Vagina (tissue), 2 donors: Measurements from ENCODE around the gene CELSR3. TPM values are rescaled to one million over a fixed set of nuclear protein-coding genes. Genes with fewer than 3 reads are reported as not detected.

Experiments used
- DNase-seq, 2 donors: peaks; one replicate each; pipeline ENCODE4 v3.0.0-alpha.2; 2017; ENCODE audit errors: extremely low spot score in 2 of 2
- H3K27ac ChIP-seq: fragments of 200-600 bp; sonication (generic); one replicate; pipeline ENCODE4 v1.5.1; 2019
- H3K27me3 ChIP-seq: fragments of 200-600 bp; sonication (generic); one replicate; pipeline ENCODE4 v1.5.1; 2019
- H3K36me3 ChIP-seq, 2 donors: fragments of 200-600 bp; sonication (generic); one replicate each; pipeline ENCODE4 v1.5.1; 2017 to 2019
- H3K4me1 ChIP-seq: fragments of 200-600 bp; sonication (generic); one replicate; pipeline ENCODE4 v1.5.1; 2019
- H3K4me3 ChIP-seq, 2 donors: fragments of 200-600 bp; sonication (generic); 1 replicate in 1 of 2; 2 replicates in 1 of 2; pipeline ENCODE4 v1.5.1; 2016 to 2019
- H3K9me3 ChIP-seq: fragments of 200-600 bp; sonication (generic); one replicate; pipeline ENCODE4 v1.5.1; 2019
- CTCF ChIP-seq, 3 experiments: fragments of 450-650 bp in 2 of 3; fragments of 200-600 bp in 1 of 3; sonication (generic) in 1 of 3; IDR thresholded peaks; one replicate each; pipeline ENCODE4 v1.5.1; 2017 to 2019; ENCODE audit warnings: antibody characterized with exemption in 3 of 3, mild to moderate bottlenecking in 2 of 3, moderate library complexity in 2 of 3
- POLR2A ChIP-seq, 2 donors: fragments of 450-650 bp; IDR thresholded peaks; one replicate each; pipeline ENCODE4 v1.6.1; 2017; ENCODE audit warnings: antibody characterized with exemption in 2 of 2, mild to moderate bottlenecking in 2 of 2, moderate library complexity in 2 of 2
- POLR2AphosphoS5 ChIP-seq, 2 donors: sonication (generic); formaldehyde crosslinking; IDR thresholded peaks; one replicate each; pipeline ENCODE4 v1.9.0; 2017; ENCODE audit warnings: antibody characterized with exemption in 2 of 2, mild to moderate bottlenecking in 2 of 2, low read depth in 1 of 2; ENCODE audit not compliant: insufficient read depth in 1 of 2
- intact Hi-C: fragments of 100-400 bp; cut with DNase I; formaldehyde crosslinking; loops from one replicate; pipeline ENCODE4 v1.15.1; 2023
- total RNA-seq: library from RNA; depleted of rRNA; stranded (reverse); fragments of >200 nt; gene quantifications from one replicate; pipeline ENCODE4 v1.2.3, GENCODE V29; 2016

The CELSR3 gene
- total RNA-seq, 1 donor from 2014 or later, result 2.2 TPM

GRCh38 chr3:48655606-48656005, 7.1 kb downstream of the CELSR3 start:
- H3K27ac ChIP-seq, result peak overlapping the region; percentile 61

GRCh38 chr3:48655063-48655462, 7.6 kb downstream of the CELSR3 start:
- H3K4me3 ChIP-seq, result no peak overlapping the region
- intact Hi-C loops, result no loop called here

More at GRCh38 chr3:48655606-48656005, 7.1 kb downstream of the CELSR3 start:
- peaks cover 18% of the 10 kb centered on the region for H3K4me1 ChIP-seq
- peak overlapping the region; percentile 58 to 73 for H3K4me3 ChIP-seq
- TF ChIP-seq CTCF (IDR thresholded peaks at IDR 0.05) (no peak), POLR2A (IDR thresholded peaks at IDR 0.05) (no peak), POLR2AphosphoS5 (IDR thresholded peaks at IDR 0.05; ENCODE audit: insufficient read depth in 1 of 2, low read depth in 1 of 2) (no peak)
- H3K27me3 ChIP-seq, result no peaks in the 10 kb centered on the region
- DNase-seq, result no peak
- no peaks in the 10 kb centered on the region for H3K36me3 ChIP-seq
- no peaks in the 10 kb centered on the region for H3K9me3 ChIP-seq
- intact Hi-C loops, result no loop called here

GRCh38 chr3:48652923-48653715, 9.6 kb downstream of the CELSR3 start:
- H3K4me3 ChIP-seq, result no peak overlapping the region
- intact Hi-C loops, result no loop called here
- TF ChIP-seq POLR2A (IDR thresholded peaks at IDR 0.05) (no peak), CTCF (IDR thresholded peaks at IDR 0.05) (no peak)

More at GRCh38 chr3:48655063-48655462, 7.6 kb downstream of the CELSR3 start:
- TF ChIP-seq POLR2AphosphoS5 (IDR thresholded peaks at IDR 0.05; ENCODE audit: insufficient read depth in 1 of 2, low read depth in 1 of 2), result no peak
- no peak for TF ChIP-seq CTCF (IDR thresholded peaks at IDR 0.05)
- TF ChIP-seq POLR2A (IDR thresholded peaks at IDR 0.05), result no peak
- H3K27ac ChIP-seq, result no peak overlapping the region
- DNase-seq, result no peak
- H3K9me3 ChIP-seq, result no peaks in the 10 kb centered on the region
- no peaks in the 10 kb centered on the region for H3K36me3 ChIP-seq
- H3K27me3 ChIP-seq, result no peaks in the 10 kb centered on the region
- H3K4me1 ChIP-seq, result peaks cover 18% of the 10 kb centered on the region

GRCh38 chr3:48651771-48652170, 10.9 kb downstream of the CELSR3 start:
- DNase-seq, result no peak
- intact Hi-C loops, result no loop called here
- no peaks in the 10 kb centered on the region for H3K27me3 ChIP-seq

More at GRCh38 chr3:48652923-48653715, 9.6 kb downstream of the CELSR3 start:
- no peak for DNase-seq
- no peaks in the 10 kb centered on the region for H3K9me3 ChIP-seq
- no peak overlapping the region for H3K27ac ChIP-seq
- peaks cover 18% of the 10 kb centered on the region for H3K4me1 ChIP-seq
- H3K36me3 ChIP-seq, result no peaks in the 10 kb centered on the region
- H3K27me3 ChIP-seq, result no peaks in the 10 kb centered on the region

More at GRCh38 chr3:48651771-48652170, 10.9 kb downstream of the CELSR3 start:
- no peak overlapping the region for H3K27ac ChIP-seq
- H3K36me3 ChIP-seq, result no peaks in the 10 kb centered on the region
- peaks cover 15% of the 10 kb centered on the region for H3K4me1 ChIP-seq
- TF ChIP-seq CTCF (IDR thresholded peaks at IDR 0.05) (no peak), POLR2AphosphoS5 (IDR thresholded peaks at IDR 0.05; ENCODE audit: insufficient read depth in 1 of 2, low read depth in 1 of 2) (no peak), POLR2A (IDR thresholded peaks at IDR 0.05) (no peak)
- no peak overlapping the region for H3K4me3 ChIP-seq
- no peaks in the 10 kb centered on the region for H3K9me3 ChIP-seq
